SK-N-SH treated with all-trans-retinoic acid at 6 μM for 48 hours (cell line): Measurements from ENCODE around the gene GPR68.

Experiments
- ATAC-seq: fragments of 200-7000 bp; cut with Tn5 transposase; 3 replicates; pipeline ENCODE4 v1.9.1; 2020; ENCODE audit warnings: mild to moderate bottlenecking, moderate library complexity
- ARNTL ChIP-seq: fragments of 450-650 bp; formaldehyde crosslinking; IDR thresholded peaks from 2 replicates; pipeline ENCODE4 v1.5.0; 2020; ENCODE audit warnings: low read depth, mild to moderate bottlenecking, moderate library complexity, borderline replicate concordance
- BACH2 ChIP-seq: fragments of 250-450 bp; sonication (Bioruptor Pico); IDR thresholded peaks from 2 replicates; pipeline ENCODE4 v1.9.0; 2021; ENCODE audit warnings: mild to moderate bottlenecking, borderline replicate concordance
- CSDC2 ChIP-seq: fragments of 250-450 bp; sonication (Bioruptor Pico); IDR thresholded peaks from 2 replicates; pipeline ENCODE4 v1.5.0; 2020; ENCODE audit warnings: mild to moderate bottlenecking, moderate library complexity
- ESRRG ChIP-seq: fragments of 250-450 bp; sonication (Bioruptor Pico); IDR thresholded peaks from 2 replicates; pipeline ENCODE4 v1.6.1; 2021; ENCODE audit warnings: mild to moderate bottlenecking
- GLIS3 ChIP-seq: fragments of 250-450 bp; sonication (Bioruptor Pico); IDR thresholded peaks from 2 replicates; pipeline ENCODE4 v1.5.0; 2020; ENCODE audit warnings: mild to moderate bottlenecking, moderate library complexity
- ISL1 ChIP-seq: fragments of 250-450 bp; sonication (Bioruptor Pico); IDR thresholded peaks from 2 replicates; pipeline ENCODE4 v2.1.2; 2022; ENCODE audit warnings: mild to moderate bottlenecking, moderate library complexity
- OSR1 ChIP-seq: fragments of 250-450 bp; sonication (Bioruptor Pico); IDR thresholded peaks from 2 replicates; pipeline ENCODE4 v1.8.0; 2022; ENCODE audit warnings: moderate library complexity, mild to moderate bottlenecking, inconsistent platforms
- PPARA ChIP-seq: fragments of 250-450 bp; sonication (Bioruptor Pico); IDR thresholded peaks from 2 replicates; pipeline ENCODE4 v1.5.0; 2020; ENCODE audit warnings: mild to moderate bottlenecking, borderline replicate concordance
- SNAI2 ChIP-seq: fragments of 250-450 bp; sonication (Bioruptor Pico); IDR thresholded peaks from 2 replicates; pipeline ENCODE4 v1.5.0; 2020; ENCODE audit warnings: mild to moderate bottlenecking, moderate library complexity
- TCF4 ChIP-seq: fragments of 250-450 bp; sonication (Bioruptor Pico); IDR thresholded peaks from 2 replicates; pipeline ENCODE4 v1.8.0; 2021; ENCODE audit warnings: mild to moderate bottlenecking, moderate library complexity, borderline replicate concordance
- TOX ChIP-seq: fragments of 250-450 bp; sonication (Bioruptor Pico); IDR thresholded peaks from 2 replicates; pipeline ENCODE4 v1.8.0; 2021; ENCODE audit warnings: mild to moderate bottlenecking, moderate library complexity, borderline replicate concordance
- ZFP3 ChIP-seq: fragments of 250-450 bp; sonication (Bioruptor Pico); IDR thresholded peaks from 2 replicates; pipeline ENCODE4 v1.5.0; 2020; ENCODE audit warnings: mild to moderate bottlenecking, moderate library complexity
- ZFP30 ChIP-seq: fragments of 450-650 bp; formaldehyde crosslinking; IDR thresholded peaks from 2 replicates; pipeline ENCODE4 v1.5.0; 2022; ENCODE audit warnings: mild to moderate bottlenecking, moderate library complexity
- ZNF565 ChIP-seq: fragments of 450-650 bp; formaldehyde crosslinking; conservative IDR thresholded peaks from 2 replicates; pipeline ENCODE4 v1.5.0; 2020; ENCODE audit warnings: low read depth, mild to moderate bottlenecking, moderate library complexity
- ZNF70 ChIP-seq: fragments of 450-650 bp; formaldehyde crosslinking; IDR thresholded peaks from 2 replicates; pipeline ENCODE4 v1.5.0; 2020; ENCODE audit warnings: mild to moderate bottlenecking, moderate library complexity
- ZNF8 ChIP-seq: fragments of 450-650 bp; formaldehyde crosslinking; IDR thresholded peaks from 2 replicates; pipeline ENCODE4 v1.5.0; 2020; ENCODE audit warnings: mild to moderate bottlenecking, moderate library complexity
- TF ChIP-seq, protein P1 (sequence below): fragments of 250-450 bp; sonication (Bioruptor Pico); IDR thresholded peaks from 2 replicates; pipeline ENCODE4 v1.8.0; 2021; ENCODE audit warnings: low read depth, mild to moderate bottlenecking, moderate library complexity, borderline replicate concordance
- TF ChIP-seq, protein P2 (sequence below): fragments of 250-450 bp; sonication (Bioruptor Pico); IDR thresholded peaks from 2 replicates; pipeline ENCODE4 v1.5.0; 2020; ENCODE audit warnings: mild to moderate bottlenecking, moderate library complexity
- TF ChIP-seq, protein P3 (sequence below): fragments of 250-450 bp; sonication (Bioruptor Pico); IDR thresholded peaks from 2 replicates; pipeline ENCODE4 v1.8.0; 2020; ENCODE audit warnings: mild to moderate bottlenecking, moderate library complexity, borderline replicate concordance
- TF ChIP-seq, protein P4 (sequence below): fragments of 250-450 bp; sonication (Bioruptor Pico); IDR thresholded peaks from 2 replicates; pipeline ENCODE4 v1.5.1; 2021; ENCODE audit warnings: mild to moderate bottlenecking, moderate library complexity
- TF ChIP-seq, protein P5 (sequence below): fragments of 250-450 bp; sonication (Bioruptor Pico); IDR thresholded peaks from 2 replicates; pipeline ENCODE4 v1.5.1; 2020; ENCODE audit warnings: low read depth, mild to moderate bottlenecking, moderate library complexity

The GPR68 gene

DNA sequence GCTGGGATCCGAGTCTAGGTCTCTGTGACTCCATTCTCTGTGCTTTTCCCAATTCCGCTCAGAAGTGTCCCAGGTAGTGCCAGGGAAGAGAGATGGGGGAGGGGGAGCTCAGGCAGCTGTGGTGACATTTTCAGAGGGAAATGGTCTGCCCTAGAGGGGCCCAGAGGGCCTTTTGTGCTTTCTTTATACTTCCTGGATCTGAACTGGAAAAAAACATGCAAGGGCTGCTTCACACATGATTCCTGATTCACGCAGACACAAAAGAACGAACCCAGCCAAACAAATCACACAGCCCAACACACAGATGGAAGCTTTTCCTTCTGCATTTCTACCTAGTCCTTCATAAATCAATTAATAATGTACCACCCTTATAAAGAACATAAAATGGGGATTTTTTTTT is 26.5 kb downstream of the GPR68 start:
- TF ChIP-seq, protein P1, sequence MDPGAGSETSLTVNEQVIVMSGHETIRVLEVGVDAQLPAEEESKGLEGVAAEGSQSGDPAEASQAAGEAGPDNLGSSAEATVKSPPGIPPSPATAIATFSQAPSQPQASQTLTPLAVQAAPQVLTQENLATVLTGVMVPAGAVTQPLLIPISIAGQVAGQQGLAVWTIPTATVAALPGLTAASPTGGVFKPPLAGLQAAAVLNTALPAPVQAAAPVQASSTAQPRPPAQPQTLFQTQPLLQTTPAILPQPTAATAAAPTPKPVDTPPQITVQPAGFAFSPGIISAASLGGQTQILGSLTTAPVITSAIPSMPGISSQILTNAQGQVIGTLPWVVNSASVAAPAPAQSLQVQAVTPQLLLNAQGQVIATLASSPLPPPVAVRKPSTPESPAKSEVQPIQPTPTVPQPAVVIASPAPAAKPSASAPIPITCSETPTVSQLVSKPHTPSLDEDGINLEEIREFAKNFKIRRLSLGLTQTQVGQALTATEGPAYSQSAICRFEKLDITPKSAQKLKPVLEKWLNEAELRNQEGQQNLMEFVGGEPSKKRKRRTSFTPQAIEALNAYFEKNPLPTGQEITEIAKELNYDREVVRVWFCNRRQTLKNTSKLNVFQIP = no peak
- TF ChIP-seq ARNTL (CRISPR knock-in tag) = no peak
- TF ChIP-seq ZFP30 = no peak
- no peak for TF ChIP-seq ZFP3 (CRISPR knock-in tag)
- no peak for TF ChIP-seq ISL1 (CRISPR knock-in tag)
- TF ChIP-seq GLIS3 (CRISPR knock-in tag) = no peak
- no peak for TF ChIP-seq ZNF70
- TF ChIP-seq ZNF8 (CRISPR knock-in tag) = no peak
- TF ChIP-seq, protein P2, sequence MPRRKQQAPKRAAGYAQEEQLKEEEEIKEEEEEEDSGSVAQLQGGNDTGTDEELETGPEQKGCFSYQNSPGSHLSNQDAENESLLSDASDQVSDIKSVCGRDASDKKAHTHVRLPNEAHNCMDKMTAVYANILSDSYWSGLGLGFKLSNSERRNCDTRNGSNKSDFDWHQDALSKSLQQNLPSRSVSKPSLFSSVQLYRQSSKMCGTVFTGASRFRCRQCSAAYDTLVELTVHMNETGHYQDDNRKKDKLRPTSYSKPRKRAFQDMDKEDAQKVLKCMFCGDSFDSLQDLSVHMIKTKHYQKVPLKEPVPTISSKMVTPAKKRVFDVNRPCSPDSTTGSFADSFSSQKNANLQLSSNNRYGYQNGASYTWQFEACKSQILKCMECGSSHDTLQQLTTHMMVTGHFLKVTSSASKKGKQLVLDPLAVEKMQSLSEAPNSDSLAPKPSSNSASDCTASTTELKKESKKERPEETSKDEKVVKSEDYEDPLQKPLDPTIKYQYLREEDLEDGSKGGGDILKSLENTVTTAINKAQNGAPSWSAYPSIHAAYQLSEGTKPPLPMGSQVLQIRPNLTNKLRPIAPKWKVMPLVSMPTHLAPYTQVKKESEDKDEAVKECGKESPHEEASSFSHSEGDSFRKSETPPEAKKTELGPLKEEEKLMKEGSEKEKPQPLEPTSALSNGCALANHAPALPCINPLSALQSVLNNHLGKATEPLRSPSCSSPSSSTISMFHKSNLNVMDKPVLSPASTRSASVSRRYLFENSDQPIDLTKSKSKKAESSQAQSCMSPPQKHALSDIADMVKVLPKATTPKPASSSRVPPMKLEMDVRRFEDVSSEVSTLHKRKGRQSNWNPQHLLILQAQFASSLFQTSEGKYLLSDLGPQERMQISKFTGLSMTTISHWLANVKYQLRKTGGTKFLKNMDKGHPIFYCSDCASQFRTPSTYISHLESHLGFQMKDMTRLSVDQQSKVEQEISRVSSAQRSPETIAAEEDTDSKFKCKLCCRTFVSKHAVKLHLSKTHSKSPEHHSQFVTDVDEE (CRISPR knock-in tag) = no peak
- TF ChIP-seq, protein P3, sequence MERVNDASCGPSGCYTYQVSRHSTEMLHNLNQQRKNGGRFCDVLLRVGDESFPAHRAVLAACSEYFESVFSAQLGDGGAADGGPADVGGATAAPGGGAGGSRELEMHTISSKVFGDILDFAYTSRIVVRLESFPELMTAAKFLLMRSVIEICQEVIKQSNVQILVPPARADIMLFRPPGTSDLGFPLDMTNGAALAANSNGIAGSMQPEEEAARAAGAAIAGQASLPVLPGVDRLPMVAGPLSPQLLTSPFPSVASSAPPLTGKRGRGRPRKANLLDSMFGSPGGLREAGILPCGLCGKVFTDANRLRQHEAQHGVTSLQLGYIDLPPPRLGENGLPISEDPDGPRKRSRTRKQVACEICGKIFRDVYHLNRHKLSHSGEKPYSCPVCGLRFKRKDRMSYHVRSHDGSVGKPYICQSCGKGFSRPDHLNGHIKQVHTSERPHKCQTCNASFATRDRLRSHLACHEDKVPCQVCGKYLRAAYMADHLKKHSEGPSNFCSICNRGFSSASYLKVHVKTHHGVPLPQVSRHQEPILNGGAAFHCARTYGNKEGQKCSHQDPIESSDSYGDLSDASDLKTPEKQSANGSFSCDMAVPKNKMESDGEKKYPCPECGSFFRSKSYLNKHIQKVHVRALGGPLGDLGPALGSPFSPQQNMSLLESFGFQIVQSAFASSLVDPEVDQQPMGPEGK (CRISPR knock-in tag) = no peak
- TF ChIP-seq, protein P4, sequence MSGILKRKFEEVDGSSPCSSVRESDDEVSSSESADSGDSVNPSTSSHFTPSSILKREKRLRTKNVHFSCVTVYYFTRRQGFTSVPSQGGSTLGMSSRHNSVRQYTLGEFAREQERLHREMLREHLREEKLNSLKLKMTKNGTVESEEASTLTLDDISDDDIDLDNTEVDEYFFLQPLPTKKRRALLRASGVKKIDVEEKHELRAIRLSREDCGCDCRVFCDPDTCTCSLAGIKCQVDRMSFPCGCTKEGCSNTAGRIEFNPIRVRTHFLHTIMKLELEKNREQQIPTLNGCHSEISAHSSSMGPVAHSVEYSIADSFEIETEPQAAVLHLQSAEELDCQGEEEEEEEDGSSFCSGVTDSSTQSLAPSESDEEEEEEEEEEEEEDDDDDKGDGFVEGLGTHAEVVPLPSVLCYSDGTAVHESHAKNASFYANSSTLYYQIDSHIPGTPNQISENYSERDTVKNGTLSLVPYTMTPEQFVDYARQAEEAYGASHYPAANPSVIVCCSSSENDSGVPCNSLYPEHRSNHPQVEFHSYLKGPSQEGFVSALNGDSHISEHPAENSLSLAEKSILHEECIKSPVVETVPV = no peak
- no peak for TF ChIP-seq SNAI2 (CRISPR knock-in tag)
- TF ChIP-seq, protein P5, sequence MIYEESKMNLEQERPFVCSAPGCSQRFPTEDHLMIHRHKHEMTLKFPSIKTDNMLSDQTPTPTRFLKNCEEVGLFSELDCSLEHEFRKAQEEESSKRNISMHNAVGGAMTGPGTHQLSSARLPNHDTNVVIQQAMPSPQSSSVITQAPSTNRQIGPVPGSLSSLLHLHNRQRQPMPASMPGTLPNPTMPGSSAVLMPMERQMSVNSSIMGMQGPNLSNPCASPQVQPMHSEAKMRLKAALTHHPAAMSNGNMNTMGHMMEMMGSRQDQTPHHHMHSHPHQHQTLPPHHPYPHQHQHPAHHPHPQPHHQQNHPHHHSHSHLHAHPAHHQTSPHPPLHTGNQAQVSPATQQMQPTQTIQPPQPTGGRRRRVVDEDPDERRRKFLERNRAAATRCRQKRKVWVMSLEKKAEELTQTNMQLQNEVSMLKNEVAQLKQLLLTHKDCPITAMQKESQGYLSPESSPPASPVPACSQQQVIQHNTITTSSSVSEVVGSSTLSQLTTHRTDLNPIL (CRISPR knock-in tag) = no peak
- TF ChIP-seq BACH2 (CRISPR knock-in tag) = no peak
- no peak for TF ChIP-seq ESRRG (CRISPR knock-in tag)
- ATAC-seq = no peak

DNA sequence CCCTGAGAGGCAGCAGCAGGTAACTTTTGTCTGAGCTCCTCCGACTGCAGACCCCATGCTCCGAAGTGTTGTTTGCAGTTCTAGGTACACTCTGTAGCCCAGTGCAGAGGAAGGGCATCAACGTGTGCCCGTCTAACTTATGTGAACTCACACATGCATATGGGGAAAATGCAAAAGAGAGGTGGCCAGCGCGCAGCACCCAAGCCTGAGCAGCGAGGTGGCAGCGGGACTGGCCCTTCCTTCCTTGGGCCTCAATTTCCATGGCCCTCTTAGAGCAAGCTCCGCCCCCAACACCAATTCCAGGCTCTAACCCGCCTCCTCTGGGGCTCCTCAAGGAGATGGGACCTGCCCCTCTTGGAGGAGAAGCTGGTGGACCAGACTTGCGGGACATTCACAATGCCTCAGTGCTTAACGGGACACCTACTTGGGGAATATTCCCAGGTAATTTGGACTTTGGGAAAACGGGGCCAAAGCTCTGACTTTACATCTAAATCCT is 27.7 kb downstream of the GPR68 start:
- ATAC-seq = no peak
- no peak for TF ChIP-seq GLIS3 (CRISPR knock-in tag)
- TF ChIP-seq TCF4 (CRISPR knock-in tag) = no peak
- TF ChIP-seq ESRRG (CRISPR knock-in tag) = no peak
- TF ChIP-seq PPARA (CRISPR knock-in tag) = no peak
- TF ChIP-seq, protein P3 (CRISPR knock-in tag) = no peak
- TF ChIP-seq, protein P5 (CRISPR knock-in tag) = no peak
- TF ChIP-seq OSR1 (CRISPR knock-in tag) = no peak
- TF ChIP-seq ZFP3 (CRISPR knock-in tag) = no peak
- TF ChIP-seq CSDC2 (CRISPR knock-in tag) = no peak
- TF ChIP-seq, protein P2 (CRISPR knock-in tag) = no peak
- TF ChIP-seq ZNF8 (CRISPR knock-in tag) = no peak
- TF ChIP-seq, protein P4 = no peak
- no peak for TF ChIP-seq ZFP30
- no peak for TF ChIP-seq SNAI2 (CRISPR knock-in tag)
- no peak for TF ChIP-seq ZNF70
- TF ChIP-seq TOX (CRISPR knock-in tag) = no peak
- no peak for TF ChIP-seq ZNF565 (CRISPR knock-in tag)
